Left kidney (tissue), 2 donors: ENCODE data around the gene ASCL4. TPM values are rescaled to one million over a fixed set of nuclear protein-coding genes. Genes with fewer than 3 reads are reported as not detected.

ENCODE experiments used
- DNase-seq: peaks from one replicate; pipeline ENCODE4 v3.0.0-alpha.2; 2013
- polyA plus RNA-seq: library from polyadenylated mRNA; unstranded; fragments of 120-200 nt; gene quantifications from one replicate; pipeline ENCODE4 v1.2.1, GENCODE V29; 2013; ENCODE audit not compliant: insufficient read length

ASCL4 gene
- polyA plus RNA-seq, 1 donor = not detected

GRCh38 chr12:107778383-107779025, 4.0 kb downstream of the ASCL4 start:
- DNase-seq = no peak

GRCh38 chr12:107779077-107779831, 4.8 kb downstream of the ASCL4 start:
- no peak for DNase-seq

- DNase-seq = no peak
Observed at GRCh38 chr12:107780298-107780697, 5.8 kb downstream of the ASCL4 start.

- no peak for DNase-seq
Observed at GRCh38 chr12:107782067-107782466, 7.6 kb downstream of the ASCL4 start.

- DNase-seq = no peak
Observed at GRCh38 chr12:107783406-107784376, 9.2 kb downstream of the ASCL4 start.

- no peak for DNase-seq
Observed at GRCh38 chr12:107788281-107788680, 13.8 kb downstream of the ASCL4 start.

DNA sequence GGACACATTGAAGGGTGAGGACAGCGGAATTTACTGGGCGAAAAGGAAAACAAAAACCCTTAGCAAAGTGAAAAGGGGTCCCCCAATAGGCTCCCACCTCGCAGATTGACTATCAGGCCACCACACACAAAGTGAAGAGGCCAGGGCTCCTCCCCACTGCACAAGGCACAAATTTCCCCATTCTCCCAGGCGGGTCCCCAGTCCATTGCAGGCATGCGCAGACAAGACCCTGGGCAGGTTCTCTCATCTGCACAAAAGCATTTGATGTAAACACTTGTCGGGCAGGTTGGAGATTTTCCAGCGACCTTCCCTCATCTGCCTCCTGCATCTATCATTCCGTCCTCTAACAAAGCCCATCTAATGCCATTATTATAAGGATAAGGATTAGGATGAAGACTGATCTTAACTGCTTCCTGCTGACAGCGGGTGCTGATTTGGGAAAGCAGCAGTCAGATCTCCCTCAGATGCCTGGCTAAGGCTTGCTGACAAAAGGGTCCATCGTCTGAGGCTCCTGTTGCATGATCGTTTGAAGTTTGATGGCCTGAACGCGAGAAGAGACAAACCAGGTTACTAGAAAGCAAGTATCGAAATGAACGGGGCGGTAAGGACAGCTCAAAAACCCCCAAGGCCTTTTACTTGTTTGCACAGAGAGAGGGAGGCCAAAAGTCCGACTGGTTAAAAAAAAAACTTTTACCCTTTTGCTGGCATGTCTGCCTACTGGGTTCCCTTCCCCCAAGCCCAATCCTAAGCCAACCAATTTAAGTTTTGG, 14.4 kb downstream of the ASCL4 start:
- no peak for DNase-seq

- DNase-seq = no peak
Observed at GRCh38 chr12:107791465-107792089, 17.1 kb downstream of the ASCL4 start.

GRCh38 chr12:107794451-107794850, 19.9 kb downstream of the ASCL4 start:
- no peak for DNase-seq

DNA sequence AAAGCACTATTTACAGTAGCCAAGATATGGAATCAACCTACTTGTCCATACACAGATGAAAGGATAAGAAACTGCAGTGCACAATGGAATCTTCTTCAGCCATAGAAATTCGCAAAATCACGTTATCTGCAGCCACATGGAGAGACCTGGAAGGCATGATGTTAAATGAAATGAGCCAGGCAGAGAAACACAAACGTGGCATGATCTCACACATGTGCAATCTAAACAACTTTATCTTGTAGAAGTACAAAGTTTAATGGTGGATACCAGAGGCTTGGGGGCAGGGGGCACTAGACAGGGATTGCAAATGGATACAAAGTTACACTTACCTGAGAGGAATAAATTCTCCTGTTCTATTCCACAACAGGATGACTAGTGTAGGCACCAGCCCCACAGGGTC, 24.1 kb downstream of the ASCL4 start:
- no peak for DNase-seq

- no peak for DNase-seq
Observed at GRCh38 chr12:107801150-107801549, 26.6 kb downstream of the ASCL4 start.

DNA sequence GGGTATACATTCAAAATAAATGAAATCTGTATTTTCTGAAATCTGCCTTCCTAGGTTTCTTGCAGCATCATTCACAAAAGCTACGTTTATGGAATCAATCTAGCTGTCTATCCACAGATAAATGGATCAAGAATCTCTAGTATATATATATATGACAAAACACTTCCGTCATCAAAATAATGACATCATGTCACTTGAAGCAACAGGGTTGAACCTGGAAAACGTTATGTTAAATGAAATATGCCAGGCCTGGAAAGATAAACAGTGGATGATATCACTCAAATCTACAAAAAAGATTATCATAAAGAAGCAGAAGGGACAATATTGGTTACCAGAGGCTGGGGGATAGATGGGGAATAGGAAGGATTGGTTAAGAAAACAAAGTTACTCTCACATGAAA, 28.6 kb downstream of the ASCL4 start:
- DNase-seq = no peak

DNA sequence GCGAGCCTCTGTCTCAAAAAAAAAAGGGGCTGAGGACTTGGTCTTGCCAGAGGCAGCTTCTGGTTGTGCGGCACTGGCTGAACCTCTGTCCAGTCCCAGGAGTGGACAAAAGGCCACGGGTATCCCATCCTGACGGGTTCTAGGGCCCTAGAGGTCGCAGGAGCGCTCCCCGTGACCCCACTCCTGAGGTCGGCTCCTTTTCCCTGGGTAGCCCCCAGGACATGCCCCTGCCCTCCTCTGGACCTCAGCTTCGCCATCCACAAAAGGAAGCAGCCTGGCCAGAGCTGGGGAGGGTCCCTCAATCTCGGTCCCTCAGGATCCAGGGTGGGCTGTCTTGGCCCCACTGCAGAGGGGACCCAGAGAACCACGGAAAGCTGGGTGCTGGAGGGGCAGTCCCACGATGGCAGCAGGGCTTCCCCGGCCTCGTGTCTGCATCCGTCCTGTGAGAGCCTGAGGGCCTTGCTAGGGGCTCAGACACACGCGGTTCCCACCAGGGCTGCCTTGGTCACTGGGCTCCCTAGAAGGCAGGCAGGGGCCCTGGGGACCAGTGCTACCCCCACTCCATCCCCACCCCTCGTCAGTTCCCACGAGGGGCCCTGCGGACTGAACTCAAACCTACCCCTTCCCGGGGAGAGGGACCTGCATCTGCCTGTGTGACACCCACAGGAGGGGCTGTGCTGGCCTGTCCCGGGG, 31.1 kb downstream of the ASCL4 start:
- no peak for DNase-seq

DNA sequence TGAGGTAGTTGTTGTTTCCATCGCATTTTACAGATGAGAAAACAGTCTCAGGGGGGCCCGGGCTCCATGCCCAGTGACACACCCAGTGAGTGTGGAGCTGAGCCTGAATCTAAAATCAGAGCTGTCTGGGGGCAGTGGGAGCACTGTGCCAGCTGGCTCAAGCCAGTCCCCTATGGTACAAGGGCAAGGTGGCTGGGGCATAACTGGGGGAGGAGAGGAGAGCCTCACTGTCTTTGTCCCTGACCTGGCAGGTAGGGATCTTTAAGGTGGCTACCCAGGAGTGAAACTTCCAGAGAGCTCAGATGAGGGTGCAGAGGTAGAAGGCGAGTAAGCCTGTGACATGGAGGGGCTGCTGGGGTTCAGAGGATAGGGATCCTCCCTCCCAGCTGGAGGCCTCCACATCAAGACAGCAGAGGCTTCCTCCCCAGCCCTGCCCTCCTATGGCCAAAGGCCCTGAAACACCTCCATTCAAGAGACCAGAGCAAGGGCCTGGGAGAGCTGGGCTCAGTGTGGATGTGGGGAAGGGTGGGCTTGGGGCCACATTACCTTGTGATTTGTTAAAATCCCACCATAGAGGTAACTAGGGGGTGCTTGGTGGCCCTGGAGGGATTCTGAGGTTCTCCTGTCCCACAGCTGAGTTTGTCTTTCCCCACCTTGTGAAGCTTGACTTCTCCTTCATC, 33.1 kb downstream of the ASCL4 start:
- no peak for DNase-seq

DNA sequence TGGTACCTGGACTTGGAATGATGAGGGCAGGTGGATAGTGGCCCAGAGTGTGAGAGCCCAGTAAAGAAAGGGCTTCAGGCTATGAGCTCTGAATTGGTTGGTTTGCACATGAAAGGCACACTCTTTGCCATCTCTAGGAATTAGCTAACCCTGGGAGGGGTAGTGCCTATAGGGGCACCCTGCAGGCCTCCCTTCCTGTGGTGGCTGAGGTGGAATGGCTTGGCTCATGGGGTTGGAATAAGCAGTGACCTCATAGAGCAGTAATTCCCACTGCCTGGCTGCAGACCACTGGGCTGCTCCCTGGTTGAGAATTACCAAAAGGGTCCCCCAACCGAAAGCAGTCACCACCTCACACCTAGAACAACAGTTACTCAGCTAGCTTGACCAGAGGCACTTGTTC, 42.7 kb downstream of the ASCL4 start:
- DNase-seq = no peak

GRCh38 chr12:107818984-107819383, 44.5 kb downstream of the ASCL4 start:
- no peak for DNase-seq

GRCh38 chr12:107822356-107822755, 47.9 kb downstream of the ASCL4 start:
- no peak for DNase-seq
